Motor neuron (in vitro differentiated cells): ENCODE results near the gene CERK. TPM values are rescaled to one million over a fixed set of nuclear protein-coding genes. Genes with fewer than 3 reads are reported as not detected.
"Not testable (repeated sequence)": the region's sequence is repeated elsewhere in the genome, so short reads cannot be mapped to it uniquely, and the experiment has no call there.

Experiments used
- ATAC-seq, 8 experiments: fragments of 200-7000 bp; cut with Tn5 transposase; replicated peaks in 6 of 8; 2 replicates each; pipeline ENCODE4 v1.8.0; 2021; ENCODE audit warnings: mild to moderate bottlenecking in 8 of 8, moderate library complexity in 8 of 8
- H3K27ac ChIP-seq, 2 donors: fragments of 250-450 bp; sonication (Bioruptor Pico); 2 replicates each; pipeline ENCODE4 v1.9.0; 2021; ENCODE audit warnings: antibody characterized with exemption in 2 of 2, mild to moderate bottlenecking in 2 of 2, moderate library complexity in 1 of 2
- H3K4me1 ChIP-seq, 2 donors: fragments of 250-450 bp; sonication (Bioruptor Pico); replicated peaks in 1 of 2; 2 replicates each; pipeline ENCODE4 v1.6.1; 2021; ENCODE audit warnings: antibody characterized with exemption in 2 of 2, mild to moderate bottlenecking in 2 of 2, moderate library complexity in 1 of 2
- H3K4me3 ChIP-seq, 5 donors: fragments of 250-450 bp; sonication (Bioruptor Pico); 2 replicates each; pipeline ENCODE4 v1.9.0; 2021; ENCODE audit warnings: antibody characterized with exemption in 5 of 5, mild to moderate bottlenecking in 5 of 5, moderate library complexity in 4 of 5
- WGBS, 10 experiments: fragments of 450-650 bp; shearing (Covaris generic); methylation state at CpG; one replicate each; pipeline ENCODE4 v1.0.0; 2022; 5-methylcytosine and 5-hydroxymethylcytosine counted together
- in situ Hi-C, 9 experiments: fragments of 400-800 bp; cut with MboI; loops; one replicate each; pipeline ENCODE4 v1.15.0; 2021; ENCODE audit warnings: low sequenced_read_pairs in 9 of 9, low pct_unique_long_range_greater_than_20kb in 2 of 9; ENCODE audit not compliant: unreplicated experiment in 9 of 9
- total RNA-seq, 8 experiments: library from RNA; unstranded; fragments of 300-600 nt; gene quantifications; 2 replicates each; pipeline versions ENCODE4 v1.2.3 to v1.2.4, GENCODE V29; 2022

Gene CERK
- 100 to 1,000 TPM in 1 of 8 experiments, 10 to 100 TPM in 7; 15.7 to 136 (median 58.0) TPM for total RNA-seq

DNA sequence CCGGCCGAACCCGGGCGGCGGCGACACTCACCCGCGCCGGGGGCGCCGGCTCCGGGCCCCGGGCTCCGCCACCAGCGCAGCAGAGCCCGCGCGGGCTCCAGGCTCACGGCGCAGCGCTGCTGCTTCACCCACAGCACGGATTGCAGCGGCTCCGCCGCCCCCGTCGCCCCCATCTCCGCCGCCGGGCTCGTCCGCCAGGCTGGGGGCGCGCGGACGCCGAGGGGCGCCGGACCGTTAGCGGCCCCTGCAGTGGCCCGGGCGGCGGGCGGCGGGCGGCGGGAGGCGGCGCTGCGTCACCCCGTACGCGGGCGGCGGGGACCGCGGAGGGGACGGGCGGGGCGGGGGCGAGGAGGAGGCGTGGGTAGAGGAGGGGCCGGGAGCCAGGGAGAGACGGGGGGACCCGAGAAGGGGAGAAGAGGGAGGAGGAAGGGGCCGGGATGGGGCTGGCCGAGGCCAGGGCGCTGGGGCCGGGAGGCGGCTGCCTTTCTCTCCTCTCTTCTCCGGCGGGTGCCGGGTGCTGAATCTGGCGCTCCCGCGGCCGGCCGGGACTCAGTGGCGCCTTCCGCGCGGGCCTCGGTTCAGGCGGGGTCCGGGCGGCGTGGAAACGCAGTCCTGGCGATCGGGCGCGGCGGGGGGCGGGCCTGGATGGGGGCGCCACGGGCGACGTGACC lies at the start of gene CERK:
CERK (minus strand) TSS at position 277 of the 671 bp plus-strand sequence; CDS start at position 173, 104 bp downstream.
- in situ Hi-C loops: loop anchor here in 1 of 9 experiments (25.0 kb wide), 1 partner anchor 176 kb away; no protein-coding TSS in a partner anchor
- peak; percentile 50 to 74 (median 64) for ATAC-seq
- WGBS, 10 experiments: no CpG with 5 or more reads among the region's 99 CpGs
- H3K4me3 ChIP-seq: peak within 1 kb of the TSS; percentile 85 to 100 (median 92)
- peaks cover 27 to 29% of the 10 kb centered on the region in 2 donors for H3K4me1 ChIP-seq
- H3K27ac ChIP-seq: peak within 1 kb of the TSS; percentile 88 to 95

DNA sequence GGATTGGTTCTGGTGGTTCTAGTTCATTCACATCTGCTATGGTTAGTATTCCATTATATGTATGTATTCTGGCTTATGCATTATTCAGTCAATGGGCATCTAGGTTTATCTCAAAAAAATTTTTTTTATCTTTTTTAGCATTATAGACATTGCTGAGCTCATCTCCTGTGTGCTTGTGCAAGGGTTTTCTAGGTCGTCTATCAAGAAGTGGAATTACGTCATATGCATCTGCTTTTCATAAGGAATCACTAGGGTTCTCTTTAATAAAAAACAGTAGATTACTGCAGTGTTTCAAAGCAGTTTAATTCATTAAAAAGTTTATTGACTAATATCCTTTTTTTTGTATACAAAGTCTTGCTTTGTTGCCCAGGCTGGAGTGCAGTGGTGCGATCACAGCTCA lies 45.7 kb upstream of the CERK start:
- no peak overlapping the region for H3K4me3 ChIP-seq
- peak in 1 of 8 experiments; percentile 37 for ATAC-seq
- H3K4me1 ChIP-seq: no peaks in the 10 kb centered on the region
- WGBS, 10 experiments: 27 to 100% (median 89%) methylated on average over 1 to 3 of the region's 3 CpGs
- in situ Hi-C loops: no loop called here
- H3K27ac ChIP-seq: no peak overlapping the region

GRCh38 chr22:46782200-46782599 lies 44.1 kb upstream of the CERK start:
- 77 to 100% (median 96%) methylated on average over 1 to 9 of the region's 10 CpGs; no CpG with 5 or more reads in 4 of the 10 experiments for WGBS, 10 experiments
- in situ Hi-C loops, ATAC-seq, H3K4me1 ChIP-seq, H3K4me3 ChIP-seq, H3K27ac ChIP-seq: not testable (repeated sequence)

DNA sequence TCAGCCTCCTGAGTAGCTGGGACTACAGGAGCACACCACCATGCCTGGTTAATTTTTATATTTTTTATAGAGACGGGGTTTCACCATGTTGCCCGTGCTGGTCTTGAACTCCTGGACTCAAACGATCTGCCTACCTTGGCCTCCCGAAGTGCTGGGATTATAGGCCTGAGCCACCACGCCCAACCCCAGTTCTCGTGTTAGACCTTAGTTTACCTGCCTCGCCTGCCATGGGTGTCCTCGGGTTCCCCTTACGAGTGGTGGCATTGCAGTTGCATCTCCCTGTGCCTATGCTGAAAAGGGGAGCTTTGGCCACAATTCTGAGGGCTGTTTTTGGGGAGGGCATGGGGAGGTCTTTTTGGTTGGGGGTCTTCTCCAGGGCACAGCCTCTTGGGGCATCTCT lies 43.2 kb upstream of the CERK start:
- Histone ChIP-seq H3K4me3 (no peak overlapping the region), H3K4me1 (no peaks in the 10 kb centered on the region), H3K27ac (no peak overlapping the region)
- no peak for ATAC-seq
- WGBS, 10 experiments: 80 to 90% methylated on average over 2 to 3 of the region's 9 CpGs; no CpG with 5 or more reads in 8 of the 10 experiments
- in situ Hi-C loops: no loop called here

DNA sequence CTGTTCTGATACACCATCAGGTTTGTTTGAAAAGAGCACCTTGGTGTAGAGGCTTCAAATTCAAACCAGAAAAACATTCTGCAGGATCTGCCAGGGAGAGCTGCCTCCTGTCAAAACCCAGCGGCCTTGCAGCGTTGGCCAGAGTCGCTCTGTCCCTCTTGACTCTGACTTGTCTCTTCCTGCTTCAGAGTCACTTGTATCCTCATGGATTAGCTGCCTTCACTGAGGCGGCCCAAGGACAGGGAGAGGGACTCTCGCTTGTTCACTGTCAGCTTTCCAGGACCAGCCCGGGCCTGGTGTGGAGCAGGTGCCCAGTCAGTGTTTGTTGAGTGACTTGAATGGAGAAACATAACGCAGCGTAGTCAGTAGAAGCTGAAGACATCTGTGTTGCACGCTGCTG lies 42.4 kb upstream of the CERK start:
- in situ Hi-C loops: no loop called here
- Histone ChIP-seq H3K4me1 (no peaks in the 10 kb centered on the region), H3K4me3 (no peak overlapping the region), H3K27ac (no peak overlapping the region)
- 17 to 100% (median 84%) methylated on average over 1 to 8 of the region's 9 CpGs; no CpG with 5 or more reads in 2 of the 10 experiments for WGBS, 10 experiments
- ATAC-seq: peak in 1 of 8 experiments; percentile 41

GRCh38 chr22:46779651-46780050 lies 41.6 kb upstream of the CERK start:
- no peak for ATAC-seq
- in situ Hi-C loops: no loop called here
- H3K4me3 ChIP-seq: no peak overlapping the region
- no peaks in the 10 kb centered on the region for H3K4me1 ChIP-seq
- whole genome bisulfite sequencing, 10 experiments: 60 to 100% (median 87%) methylated on average over 1 to 8 of the region's 9 CpGs; no CpG with 5 or more reads in 2 of the 10 experiments
- H3K27ac ChIP-seq: no peak overlapping the region

- Histone ChIP-seq H3K27ac (no peak overlapping the region), H3K4me3 (no peak overlapping the region), H3K4me1 (no peaks in the 10 kb centered on the region)
- in situ Hi-C loops: no loop called here
- WGBS, 10 experiments: 80 to 100% (median 100%) methylated on average over 1 to 4 of the region's 4 CpGs; no CpG with 5 or more reads in 3 of the 10 experiments
- peak in 2 of 8 experiments; percentile 33 to 40 for ATAC-seq
These were observed 41.0 kb upstream of the CERK start for GRCh38 chr22:46779023-46779422.

GRCh38 chr22:46777609-46777970 lies 39.5 kb upstream of the CERK start:
- WGBS, 10 experiments: 41 to 95% (median 93%) methylated on average over 4 to 7 of the region's 11 CpGs; no CpG with 5 or more reads in 3 of the 10 experiments
- H3K27ac ChIP-seq: no peak overlapping the region
- ATAC-seq: peak in 2 of 8 experiments; percentile 10 to 37
- in situ Hi-C loops: no loop called here
- H3K4me3 ChIP-seq: no peak overlapping the region
- no peaks in the 10 kb centered on the region for H3K4me1 ChIP-seq

- ATAC-seq: no peak
- Histone ChIP-seq H3K4me1 (no peaks in the 10 kb centered on the region), H3K27ac (no peak overlapping the region), H3K4me3 (no peak overlapping the region)
- 50 to 100% (median 79%) methylated on average over 1 to 9 of the region's 18 CpGs for WGBS, 10 experiments
- in situ Hi-C loops: no loop called here
These were observed 39.0 kb upstream of the CERK start for GRCh38 chr22:46776876-46777608.

DNA sequence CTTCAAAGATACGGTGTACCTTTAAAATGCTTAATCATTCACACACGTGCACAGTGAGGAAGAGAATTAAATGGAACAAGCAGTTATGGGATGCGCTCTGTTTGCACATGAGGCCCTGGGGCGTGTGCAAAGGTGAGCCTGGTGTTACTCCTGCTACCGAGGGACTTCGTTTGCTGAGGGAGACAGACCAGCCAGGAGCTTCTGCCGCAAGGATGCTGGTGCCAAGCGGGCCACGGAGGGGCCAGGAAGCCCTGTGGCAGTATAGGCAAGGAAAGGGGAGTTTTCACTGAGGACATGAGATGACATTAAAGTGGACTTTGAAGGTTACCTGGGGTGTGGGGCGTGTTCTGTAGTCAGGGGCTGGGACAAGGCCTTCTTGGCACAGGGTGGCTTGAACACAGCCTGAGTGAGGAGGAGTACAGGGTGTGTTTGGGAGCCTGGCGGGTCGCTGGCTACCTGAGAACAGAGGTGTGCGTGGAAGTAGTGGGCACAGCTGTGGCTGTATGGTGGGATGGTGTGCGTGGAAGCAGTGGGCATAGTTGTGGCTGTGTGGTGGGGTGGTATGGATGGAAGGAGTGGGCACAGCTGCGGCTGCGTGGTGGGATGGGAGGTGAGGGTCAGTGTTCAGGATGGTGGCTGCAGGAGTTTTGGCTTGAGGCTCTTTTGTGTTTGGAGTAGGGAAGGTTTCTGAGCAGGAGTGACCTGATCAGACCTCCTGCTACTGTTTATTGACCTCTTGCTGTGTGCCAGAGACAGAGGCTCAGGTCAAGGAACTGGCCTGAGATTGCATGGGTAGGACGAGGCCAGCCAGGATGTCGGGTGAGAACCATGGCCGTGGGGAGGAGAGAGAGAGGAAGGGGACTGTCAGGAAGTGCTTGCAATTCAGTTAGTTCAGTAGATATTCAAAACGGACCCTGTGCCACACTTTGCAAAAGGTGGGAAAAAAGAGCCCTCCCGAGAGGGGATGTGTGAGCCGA lies 38.1 kb upstream of the CERK start:
- ATAC-seq: no peak
- 77 to 100% (median 92%) methylated on average over 2 to 9 of the region's 22 CpGs for WGBS, 10 experiments
- Histone ChIP-seq H3K4me3 (no peak overlapping the region), H3K27ac (no peak overlapping the region), H3K4me1 (no peaks in the 10 kb centered on the region)
- in situ Hi-C loops: no loop called here

DNA sequence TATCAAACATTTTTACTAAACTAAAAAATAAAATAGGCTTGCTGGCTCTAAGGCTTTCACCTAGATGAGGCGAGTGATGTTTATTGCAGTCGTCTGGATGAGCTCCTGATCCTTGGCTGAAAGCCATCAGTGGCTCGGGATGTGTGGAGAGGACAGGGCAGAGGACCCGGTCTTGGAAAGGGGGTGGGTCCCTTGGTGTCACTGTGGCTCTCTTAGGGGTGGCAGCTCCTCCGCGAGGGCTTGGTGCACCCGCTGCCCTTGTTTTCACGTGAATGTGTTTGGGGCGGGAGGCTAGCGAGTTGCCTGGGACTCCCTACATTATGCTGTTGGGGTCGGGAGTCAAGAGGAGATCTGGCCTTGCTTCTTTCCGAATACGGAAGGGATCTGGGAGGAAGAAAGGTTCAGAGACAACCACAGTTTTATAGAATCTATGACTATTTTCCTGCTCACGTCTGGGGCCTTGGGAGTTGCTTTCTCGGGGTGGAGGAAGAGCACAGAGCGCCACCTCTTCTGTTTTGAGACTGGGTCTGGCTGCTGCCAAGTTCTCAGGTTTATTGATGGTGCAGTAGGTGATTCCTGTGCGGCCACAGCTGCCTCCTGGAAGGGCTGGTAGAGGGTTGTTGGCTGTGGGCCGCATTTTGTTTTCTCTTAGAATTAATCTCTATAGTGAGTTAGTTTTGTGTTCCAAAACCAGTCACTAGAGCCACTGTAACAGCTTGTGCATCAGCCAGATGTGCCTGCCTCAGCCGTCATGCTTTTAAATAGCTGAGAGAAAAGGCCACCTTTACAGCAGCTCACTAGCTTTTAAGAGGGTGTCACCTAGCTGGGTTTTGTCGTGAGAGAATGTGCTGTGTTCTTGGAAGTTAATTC lies 37.2 kb upstream of the CERK start:
- no peak overlapping the region for H3K27ac ChIP-seq

More for the DNA sequence above, 37.2 kb upstream of the CERK start:
- no peak overlapping the region for H3K4me3 ChIP-seq
- ATAC-seq: no peak
- WGBS, 10 experiments: 83 to 93% (median 88%) methylated on average over 2 to 14 of the region's 20 CpGs; no CpG with 5 or more reads in 3 of the 10 experiments
- in situ Hi-C loops: no loop called here
- H3K4me1 ChIP-seq: no peaks in the 10 kb centered on the region
